Activated naive CD8-positive, alpha-beta T cell treated with anti-CD3 and anti-CD28 coated beads for 36 hours (primary cell): ENCODE measurements around the gene ERC1. TPM values are rescaled to one million over a fixed set of nuclear protein-coding genes. Genes with fewer than 3 reads are reported as not detected.

Source experiments
- DNase-seq: peaks from one replicate; pipeline ENCODE4 v3.0.0; 2021
- H3K27ac Mint-ChIP-seq: one replicate; pipeline ENCODE4 v1.8.0; 2022; ENCODE audit warnings: mild to moderate bottlenecking, moderate library complexity, mixed read lengths
- H3K27me3 Mint-ChIP-seq: one replicate; pipeline ENCODE4 v1.8.0; 2022; ENCODE audit warnings: mild to moderate bottlenecking, mixed read lengths
- H3K36me3 Mint-ChIP-seq: one replicate; pipeline ENCODE4 v1.8.0; 2021; ENCODE audit warnings: mild to moderate bottlenecking, mixed read lengths
- H3K4me1 Mint-ChIP-seq: one replicate; pipeline ENCODE4 v1.8.0; 2021; ENCODE audit warnings: mixed read lengths
- H3K4me3 Mint-ChIP-seq: one replicate; pipeline ENCODE4 v1.8.0; 2022; ENCODE audit warnings: mild to moderate bottlenecking, moderate library complexity, mixed read lengths
- H3K9me3 Mint-ChIP-seq: one replicate; pipeline ENCODE4 v1.8.0; 2022; ENCODE audit warnings: mixed read lengths
- total RNA-seq, 2 experiments: library from RNA; stranded (reverse); gene quantifications; one replicate each; pipeline ENCODE4 v1.2.3, GENCODE V29; 2021

The ERC1 gene
- total RNA-seq, 2 experiments from 2014 or later: 24.0 to 25.5 TPM

GRCh38 chr12:969821-970220 lies 21.2 kb upstream of the ERC1 start:
- no peak for DNase-seq
- H3K9me3 Mint-ChIP-seq: no peaks in the 10 kb centered on the region
- H3K4me3 Mint-ChIP-seq: no peak overlapping the region
- H3K27me3 Mint-ChIP-seq: no peaks in the 10 kb centered on the region
- H3K4me1 Mint-ChIP-seq: no peaks in the 10 kb centered on the region
- H3K27ac Mint-ChIP-seq: no peak overlapping the region
- no peaks in the 10 kb centered on the region for H3K36me3 Mint-ChIP-seq

- DNase-seq: no peak
- Mint-ChIP-seq H3K27ac (no peak overlapping the region), H3K4me3 (no peak overlapping the region), H3K4me1 (no peaks in the 10 kb centered on the region), H3K9me3 (no peaks in the 10 kb centered on the region), H3K36me3 (peaks cover 2% of the 10 kb centered on the region), H3K27me3 (no peaks in the 10 kb centered on the region)
Observed at GRCh38 chr12:971991-972390, 19.0 kb upstream of the ERC1 start.

- H3K4me1 Mint-ChIP-seq: no peaks in the 10 kb centered on the region
- no peak overlapping the region for H3K4me3 Mint-ChIP-seq
- no peak overlapping the region for H3K27ac Mint-ChIP-seq
- H3K36me3 Mint-ChIP-seq: peaks cover 2% of the 10 kb centered on the region
- DNase-seq: no peak
- no peaks in the 10 kb centered on the region for H3K9me3 Mint-ChIP-seq
- no peaks in the 10 kb centered on the region for H3K27me3 Mint-ChIP-seq
Observed at GRCh38 chr12:974271-974862, 16.7 kb upstream of the ERC1 start.

DNA sequence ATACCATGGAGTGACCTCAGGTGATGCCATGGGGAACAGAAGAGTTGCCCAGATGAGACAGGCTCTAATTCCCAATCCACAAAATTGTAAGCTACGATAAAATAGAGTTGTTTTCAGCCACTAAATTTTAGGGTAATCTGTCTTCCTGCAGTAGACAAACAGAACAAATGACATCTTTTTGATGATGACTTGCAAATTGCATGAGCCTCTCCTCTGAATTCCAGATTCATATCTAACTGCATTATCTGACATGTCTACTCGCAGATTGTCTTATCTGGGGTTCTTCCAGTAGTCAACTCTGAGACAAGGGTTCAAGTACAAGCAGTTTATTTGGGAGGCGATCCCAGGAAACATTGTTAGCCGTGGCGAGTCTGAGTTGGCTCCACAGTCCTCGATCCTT lies 14.4 kb upstream of the ERC1 start:
- no peaks in the 10 kb centered on the region for H3K27me3 Mint-ChIP-seq

DNA sequence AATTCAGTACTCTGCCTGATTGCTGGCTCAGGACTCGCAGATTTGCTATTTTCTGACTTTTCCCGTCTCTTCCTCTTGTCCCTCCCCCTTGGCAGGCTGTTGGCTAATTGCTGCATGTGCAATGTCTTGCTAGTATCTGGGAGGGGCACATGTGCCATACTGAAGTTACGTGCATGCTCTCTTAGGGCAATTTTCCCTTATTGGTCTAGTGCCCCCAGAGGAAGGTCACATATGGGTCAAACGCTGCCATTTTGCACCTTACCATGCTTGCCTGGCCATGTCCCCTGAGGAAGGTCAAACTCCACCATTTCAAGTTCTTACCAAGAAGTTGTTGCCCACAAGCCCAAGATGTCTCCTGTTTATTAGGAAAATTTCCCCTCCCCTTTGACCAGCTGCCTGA lies 13.9 kb upstream of the ERC1 start:
- H3K36me3 Mint-ChIP-seq: peaks cover 2% of the 10 kb centered on the region
- H3K9me3 Mint-ChIP-seq: no peaks in the 10 kb centered on the region
- H3K27me3 Mint-ChIP-seq: no peaks in the 10 kb centered on the region
- DNase-seq: no peak
- peaks cover 2% of the 10 kb centered on the region for H3K4me1 Mint-ChIP-seq
- no peak overlapping the region for H3K27ac Mint-ChIP-seq
- H3K4me3 Mint-ChIP-seq: no peak overlapping the region

More for the DNA sequence above, 14.4 kb upstream of the ERC1 start:
- no peak for DNase-seq
- Mint-ChIP-seq H3K4me1 (peaks cover 2% of the 10 kb centered on the region), H3K4me3 (no peak overlapping the region), H3K27ac (no peak overlapping the region), H3K9me3 (no peaks in the 10 kb centered on the region), H3K36me3 (peaks cover 2% of the 10 kb centered on the region)

DNA sequence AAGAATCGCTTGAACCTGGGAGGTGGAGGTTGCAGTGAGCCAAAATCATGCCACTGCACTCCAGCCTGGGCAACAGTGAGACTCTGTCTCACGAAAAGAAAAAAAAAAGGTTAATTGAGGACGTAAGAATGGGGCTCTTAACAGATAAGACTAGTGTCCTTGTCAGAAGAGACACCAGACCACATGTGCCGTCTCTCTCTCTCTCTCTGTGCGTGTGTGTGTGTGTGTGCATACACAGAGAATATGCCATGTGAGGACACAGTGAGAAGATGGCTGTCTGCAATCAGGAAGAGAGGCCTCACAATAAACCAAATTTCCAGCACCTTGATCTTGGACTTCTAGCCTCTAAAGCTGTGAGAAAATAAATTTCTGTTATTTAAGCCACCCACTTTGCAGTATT lies 11.7 kb upstream of the ERC1 start:
- no peak overlapping the region for H3K27ac Mint-ChIP-seq
- no peak for DNase-seq
- no peaks in the 10 kb centered on the region for H3K27me3 Mint-ChIP-seq
- H3K9me3 Mint-ChIP-seq: no peaks in the 10 kb centered on the region
- H3K4me1 Mint-ChIP-seq: peaks cover 2% of the 10 kb centered on the region
- H3K4me3 Mint-ChIP-seq: no peak overlapping the region
- peaks cover 2% of the 10 kb centered on the region for H3K36me3 Mint-ChIP-seq

GRCh38 chr12:981176-981828 lies 9.7 kb upstream of the ERC1 start:
- Mint-ChIP-seq H3K27me3 (no peaks in the 10 kb centered on the region), H3K4me1 (peaks cover 2% of the 10 kb centered on the region), H3K36me3 (peaks cover 2% of the 10 kb centered on the region), H3K4me3 (no peak overlapping the region), H3K27ac (no peak overlapping the region), H3K9me3 (no peaks in the 10 kb centered on the region)
- DNase-seq: no peak

GRCh38 chr12:981961-982360 lies 9.1 kb upstream of the ERC1 start:
- Mint-ChIP-seq H3K4me3 (no peak overlapping the region), H3K27ac (no peak overlapping the region), H3K4me1 (peaks cover 2% of the 10 kb centered on the region), H3K9me3 (no peaks in the 10 kb centered on the region), H3K27me3 (no peaks in the 10 kb centered on the region), H3K36me3 (no peaks in the 10 kb centered on the region)
- no peak for DNase-seq

- peaks cover 13% of the 10 kb centered on the region for H3K36me3 Mint-ChIP-seq
- peak overlapping the region; percentile 24 for H3K4me3 Mint-ChIP-seq
- H3K4me1 Mint-ChIP-seq: peaks cover 23% of the 10 kb centered on the region
- H3K27ac Mint-ChIP-seq: no peak overlapping the region
- no peaks in the 10 kb centered on the region for H3K27me3 Mint-ChIP-seq
- no peak for DNase-seq
- H3K9me3 Mint-ChIP-seq: no peaks in the 10 kb centered on the region
Observed at GRCh38 chr12:988646-989045, 2.4 kb upstream of the ERC1 start.

- Mint-ChIP-seq H3K27me3 (no peaks in the 10 kb centered on the region), H3K36me3 (peaks cover 13% of the 10 kb centered on the region), H3K27ac (no peak overlapping the region), H3K9me3 (no peaks in the 10 kb centered on the region), H3K4me1 (peaks cover 23% of the 10 kb centered on the region), H3K4me3 (peak overlapping the region; percentile 80)
- no peak for DNase-seq
Observed at GRCh38 chr12:989051-989450, 2.0 kb upstream of the ERC1 start.

DNA sequence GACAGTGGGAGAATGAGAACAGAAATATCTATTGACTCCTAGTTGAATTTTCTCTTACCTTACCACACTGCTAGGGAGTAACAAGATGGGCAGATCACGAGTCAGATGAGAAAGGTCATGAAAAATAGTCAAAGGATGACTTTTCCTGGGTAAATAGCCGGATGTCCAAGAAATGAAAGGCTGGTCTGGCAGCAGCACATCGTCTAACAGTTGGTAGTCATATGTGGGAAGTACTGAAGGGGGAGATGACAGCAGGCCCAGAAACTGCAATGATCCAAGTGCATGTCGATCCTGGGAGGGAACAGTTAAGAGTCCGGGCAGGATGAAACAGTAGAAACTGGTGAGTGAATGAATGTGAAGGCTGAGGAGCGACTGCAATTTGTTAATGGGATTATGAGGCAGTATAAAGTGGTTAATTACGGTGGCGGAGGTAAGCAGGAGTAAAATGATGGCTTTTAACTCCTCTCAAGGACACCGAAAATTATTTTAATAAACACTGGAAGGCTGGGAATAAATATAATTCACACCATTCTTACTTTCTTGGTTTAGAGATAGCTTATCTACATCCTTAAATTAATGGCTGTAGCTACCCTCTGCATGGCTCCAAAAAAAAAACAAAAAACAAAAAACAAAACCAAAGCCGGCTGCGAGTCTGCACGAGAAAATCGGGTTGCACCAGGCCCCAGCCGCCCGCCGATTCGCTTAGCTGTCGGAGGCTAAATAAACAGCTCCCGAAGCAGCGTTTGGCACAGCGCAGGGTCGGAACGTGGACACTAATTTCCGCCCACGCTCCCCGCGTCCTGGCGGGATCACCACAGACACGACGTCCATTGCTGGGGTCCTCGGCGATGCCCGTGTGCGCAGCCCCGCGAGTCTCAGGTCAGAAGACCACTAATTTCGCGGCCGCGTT lies 1.0 kb upstream of the ERC1 start:
- peaks cover 23% of the 10 kb centered on the region for H3K4me1 Mint-ChIP-seq
- H3K27ac Mint-ChIP-seq: peak overlapping the region; percentile 85
- no peaks in the 10 kb centered on the region for H3K9me3 Mint-ChIP-seq
- H3K4me3 Mint-ChIP-seq: peak overlapping the region; percentile 80
- peaks cover 13% of the 10 kb centered on the region for H3K36me3 Mint-ChIP-seq
- no peaks in the 10 kb centered on the region for H3K27me3 Mint-ChIP-seq
- peak; percentile 59 for DNase-seq

- peaks cover 13% of the 10 kb centered on the region for H3K36me3 Mint-ChIP-seq
- no peak for DNase-seq
- peaks cover 27% of the 10 kb centered on the region for H3K4me1 Mint-ChIP-seq
- H3K27ac Mint-ChIP-seq: peak overlapping the region; percentile 81
- no peaks in the 10 kb centered on the region for H3K27me3 Mint-ChIP-seq
- H3K4me3 Mint-ChIP-seq: peak overlapping the region; percentile 87
- H3K9me3 Mint-ChIP-seq: no peaks in the 10 kb centered on the region
Observed at GRCh38 chr12:991350-992333, 619 bp downstream of the ERC1 start.

DNA sequence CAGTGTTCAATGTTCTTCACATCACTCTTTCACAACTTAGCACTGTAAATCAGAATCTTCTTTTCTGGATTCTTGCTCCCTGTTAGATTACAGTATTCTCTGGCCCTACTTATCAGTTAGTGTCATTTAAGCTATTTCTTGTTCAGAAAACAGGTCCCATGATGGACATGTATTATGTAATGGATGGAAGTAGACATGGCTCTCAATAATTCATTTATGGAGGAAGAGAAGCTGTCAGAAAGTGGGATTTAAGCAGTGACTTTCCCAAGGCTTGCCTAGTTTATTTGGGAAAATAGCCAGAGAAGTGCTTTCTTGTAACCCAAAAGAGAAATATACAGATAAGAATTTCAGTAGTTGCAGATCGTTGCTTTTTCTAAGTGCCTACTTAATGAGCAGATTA lies 1.6 kb downstream of the ERC1 start:
- no peaks in the 10 kb centered on the region for H3K27me3 Mint-ChIP-seq
- no peak overlapping the region for H3K27ac Mint-ChIP-seq

DNA sequence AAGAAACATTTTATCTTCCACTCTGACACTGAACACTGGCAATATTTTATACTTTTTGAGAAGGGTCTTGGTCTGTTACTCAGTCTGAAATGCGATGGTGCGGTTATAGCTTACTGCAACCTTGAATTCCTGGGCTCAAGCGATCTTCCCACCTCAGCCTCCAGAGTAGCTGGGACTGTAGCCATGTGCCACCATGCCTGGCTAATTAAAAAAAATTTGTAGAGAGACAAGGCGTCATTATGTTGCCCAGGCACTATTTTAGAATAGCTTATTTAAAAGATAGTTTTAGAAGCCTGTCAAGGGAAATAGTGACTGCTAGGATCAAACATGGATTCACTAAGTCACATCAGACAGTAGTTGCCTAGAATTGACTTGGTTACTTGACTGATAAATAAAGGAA lies 5.9 kb downstream of the ERC1 start:
- Mint-ChIP-seq H3K36me3 (peaks cover 8% of the 10 kb centered on the region), H3K27me3 (no peaks in the 10 kb centered on the region), H3K9me3 (no peaks in the 10 kb centered on the region), H3K4me3 (no peak overlapping the region), H3K27ac (no peak overlapping the region), H3K4me1 (peaks cover 28% of the 10 kb centered on the region)
- DNase-seq: no peak

More for the DNA sequence above, 1.6 kb downstream of the ERC1 start:
- Mint-ChIP-seq H3K4me3 (peak overlapping the region; percentile 87), H3K9me3 (no peaks in the 10 kb centered on the region), H3K36me3 (peaks cover 13% of the 10 kb centered on the region), H3K4me1 (peaks cover 35% of the 10 kb centered on the region)
- no peak for DNase-seq
